GM12801 (cell line): Measurements from ENCODE around the gene ADGRV1.

Source experiments
- CTCF ChIP-seq: IDR thresholded peaks from one replicate; pipeline ENCODE4 v1.5.1; 2011; ENCODE audit warnings: control low read depth; ENCODE audit not compliant: insufficient read length; ENCODE audit errors: extremely low read depth

ADGRV1 gene

DNA sequence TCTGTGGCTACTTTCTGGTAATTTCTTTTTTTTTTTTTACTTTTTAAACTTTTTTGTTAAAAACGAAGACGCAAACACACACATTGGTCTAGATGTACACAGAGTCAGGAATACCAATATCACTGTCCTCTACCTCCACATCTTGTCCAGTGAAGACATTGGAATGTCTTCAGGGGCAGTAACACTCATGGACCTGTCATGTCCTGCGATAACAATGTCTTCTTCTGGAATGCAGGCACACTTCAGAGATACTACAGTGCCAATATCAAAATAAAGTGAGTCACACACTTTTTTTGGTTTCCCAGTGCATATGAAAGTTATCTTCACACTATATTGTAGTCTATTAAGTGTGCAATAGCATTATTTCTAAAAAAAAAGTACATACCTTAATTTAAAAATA lies 648.7 kb downstream of the ADGRV1 start:
- no peak for TF ChIP-seq CTCF

DNA sequence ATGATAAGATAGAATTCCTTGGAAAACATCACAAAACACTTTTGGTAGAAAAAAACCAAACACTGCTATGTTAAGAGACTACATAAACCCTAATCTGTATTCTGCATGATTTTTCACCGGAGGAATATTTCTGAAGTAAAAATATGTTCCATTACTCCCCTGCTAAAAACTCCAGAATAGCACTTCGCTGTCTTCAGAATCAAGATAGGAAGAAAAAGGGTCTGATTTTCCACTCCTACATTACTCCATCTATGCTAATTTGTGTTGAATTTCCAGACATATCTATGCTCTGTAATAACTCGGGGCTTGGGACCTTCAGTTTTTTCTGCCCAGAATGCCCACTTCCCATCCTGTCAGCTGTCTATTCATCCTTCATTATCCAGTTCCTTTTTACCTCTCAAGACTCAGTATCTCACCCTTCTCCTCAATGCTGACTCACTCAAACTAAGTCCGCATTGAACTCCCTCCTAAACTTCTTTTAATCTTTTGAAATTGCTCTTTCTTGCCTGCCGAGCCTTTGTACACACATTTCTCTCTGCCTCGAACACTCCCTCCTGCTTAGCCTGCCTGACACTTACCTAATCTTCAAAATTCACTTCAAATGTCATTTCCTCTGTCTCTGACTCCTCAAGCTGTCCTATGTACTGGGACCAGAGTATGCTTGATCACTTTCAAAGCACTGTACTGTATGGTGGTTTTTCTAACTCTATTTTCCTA lies 653.6 kb downstream of the ADGRV1 start:
- no peak for TF ChIP-seq CTCF

GRCh38 chr5:91212714-91213092 lies 654.1 kb downstream of the ADGRV1 start:
- TF ChIP-seq CTCF: no peak
